ENCODE results near the gene GCM1.

Gene GCM1

DNA sequence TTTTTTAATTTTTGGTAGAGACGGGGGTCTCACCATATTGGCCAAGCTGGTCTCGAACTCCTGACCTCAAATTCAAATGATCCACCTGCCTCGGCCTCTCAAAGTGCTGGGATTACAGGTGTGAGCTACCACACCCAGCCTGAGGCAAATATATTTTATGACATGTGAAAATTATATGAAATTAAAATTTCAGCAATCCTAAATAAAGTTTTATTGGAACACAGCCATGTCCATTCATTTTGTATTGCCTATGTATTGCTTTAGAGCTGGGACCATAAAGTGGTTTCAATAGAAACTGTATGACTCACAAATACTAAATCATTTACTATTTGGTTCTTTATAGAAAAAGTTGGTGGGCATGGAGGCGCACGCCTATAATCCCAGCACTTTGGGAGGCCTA is 32.0 kb upstream of the GCM1 start:
- TF ChIP-seq, protein P1, sequence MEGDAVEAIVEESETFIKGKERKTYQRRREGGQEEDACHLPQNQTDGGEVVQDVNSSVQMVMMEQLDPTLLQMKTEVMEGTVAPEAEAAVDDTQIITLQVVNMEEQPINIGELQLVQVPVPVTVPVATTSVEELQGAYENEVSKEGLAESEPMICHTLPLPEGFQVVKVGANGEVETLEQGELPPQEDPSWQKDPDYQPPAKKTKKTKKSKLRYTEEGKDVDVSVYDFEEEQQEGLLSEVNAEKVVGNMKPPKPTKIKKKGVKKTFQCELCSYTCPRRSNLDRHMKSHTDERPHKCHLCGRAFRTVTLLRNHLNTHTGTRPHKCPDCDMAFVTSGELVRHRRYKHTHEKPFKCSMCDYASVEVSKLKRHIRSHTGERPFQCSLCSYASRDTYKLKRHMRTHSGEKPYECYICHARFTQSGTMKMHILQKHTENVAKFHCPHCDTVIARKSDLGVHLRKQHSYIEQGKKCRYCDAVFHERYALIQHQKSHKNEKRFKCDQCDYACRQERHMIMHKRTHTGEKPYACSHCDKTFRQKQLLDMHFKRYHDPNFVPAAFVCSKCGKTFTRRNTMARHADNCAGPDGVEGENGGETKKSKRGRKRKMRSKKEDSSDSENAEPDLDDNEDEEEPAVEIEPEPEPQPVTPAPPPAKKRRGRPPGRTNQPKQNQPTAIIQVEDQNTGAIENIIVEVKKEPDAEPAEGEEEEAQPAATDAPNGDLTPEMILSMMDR (IDR thresholded peaks at IDR 0.05; ENCODE audit: insufficient read depth, low read length, poor library complexity, severe bottlenecking) = no peak
- DNase-seq (ENCODE audit: extremely low read depth, insufficient read length) = no peak
- H3K27me3 ChIP-seq (replicated peaks; ENCODE audit: control insufficient read depth, insufficient read depth, low read length) = peaks cover 3% of the 10 kb centered on the region; the same call in 1 of the 2 replicates
- H3K4me3 ChIP-seq (replicated peaks; ENCODE audit: low read depth, low read length) = no peak overlapping the region
- no peaks in the 10 kb centered on the region for H3K36me3 ChIP-seq (ENCODE audit: control insufficient read depth, insufficient read depth, low read length)

DNA sequence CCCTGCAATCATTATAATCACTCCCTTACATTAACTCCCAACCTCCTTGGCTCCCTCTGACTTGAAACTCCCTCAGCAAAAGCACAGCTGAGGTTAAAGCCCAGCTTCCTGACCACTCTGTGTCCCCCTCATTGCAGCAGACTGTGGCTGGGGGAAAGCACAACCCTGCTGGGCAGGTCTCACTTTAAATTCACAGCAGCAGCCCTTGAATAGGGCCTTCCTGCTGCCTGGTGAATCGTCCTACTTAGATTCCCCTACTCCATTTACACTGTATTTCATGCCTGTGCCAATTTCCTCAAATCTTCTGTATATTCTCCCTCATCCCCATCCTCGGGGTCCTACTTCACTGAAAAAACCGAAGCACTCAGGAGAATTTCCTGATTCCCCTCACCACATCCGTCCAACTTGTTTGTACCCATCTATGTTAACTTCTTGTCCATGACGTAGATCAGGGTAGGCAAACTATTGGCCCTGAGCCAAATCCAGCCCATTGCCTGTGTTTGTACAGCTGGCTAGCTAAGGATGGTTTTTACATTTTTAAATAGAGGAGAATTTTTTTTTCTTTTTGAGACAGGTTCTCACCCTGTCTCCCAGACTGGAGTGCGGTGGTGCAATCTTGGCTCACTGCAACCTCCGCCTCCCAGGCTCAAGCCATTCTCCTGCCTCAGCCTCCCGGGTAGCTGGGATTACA is 31.5 kb upstream of the GCM1 start:
- no peak for DNase-seq (ENCODE audit: extremely low read depth, insufficient read length)
- H3K36me3 ChIP-seq (ENCODE audit: control insufficient read depth, insufficient read depth, low read length) = no peaks in the 10 kb centered on the region
- H3K27me3 ChIP-seq (replicated peaks; ENCODE audit: control insufficient read depth, insufficient read depth, low read length) = peaks cover 3% of the 10 kb centered on the region; the same call in 1 of the 2 replicates
- no peak overlapping the region for H3K4me3 ChIP-seq (replicated peaks; ENCODE audit: low read depth, low read length)
- TF ChIP-seq, protein P1 (IDR thresholded peaks at IDR 0.05; ENCODE audit: insufficient read depth, low read length, poor library complexity, severe bottlenecking) = no peak

DNA sequence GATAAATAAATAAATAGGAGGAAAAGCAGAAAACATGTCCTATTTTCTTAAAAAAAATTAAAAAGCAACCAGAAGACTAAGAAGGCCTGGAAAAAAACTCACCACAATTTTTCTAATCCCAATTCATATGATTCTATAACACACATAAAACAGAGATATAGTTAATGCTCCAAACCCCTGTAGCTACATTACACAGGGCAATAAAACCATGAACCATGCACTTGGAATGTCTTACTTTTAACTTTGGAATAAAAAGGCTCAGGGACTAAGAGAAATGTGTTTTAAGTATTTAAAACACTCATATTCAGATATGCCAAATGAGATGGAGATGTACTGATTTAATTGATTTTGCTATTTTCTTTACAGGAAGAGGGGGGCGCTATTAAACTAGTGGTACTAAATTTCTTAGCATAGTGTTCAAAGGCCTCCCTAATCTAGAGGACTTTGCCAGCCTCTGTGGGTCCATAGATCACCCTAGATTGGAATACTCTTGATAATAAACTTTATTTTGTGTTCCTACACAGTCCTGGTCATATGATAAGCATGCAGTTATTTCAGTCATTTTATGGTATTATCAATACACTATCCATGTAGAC is 30.3 kb upstream of the GCM1 start:
- TF ChIP-seq, protein P1 (IDR thresholded peaks at IDR 0.05; ENCODE audit: insufficient read depth, low read length, poor library complexity, severe bottlenecking) = no peak
- DNase-seq (ENCODE audit: extremely low read depth, insufficient read length) = no peak
- Histone ChIP-seq H3K4me3 (replicated peaks; ENCODE audit: low read depth, low read length) (no peak overlapping the region), H3K27me3 (replicated peaks; ENCODE audit: control insufficient read depth, insufficient read depth, low read length) (peaks cover 2% of the 10 kb centered on the region), H3K36me3 (ENCODE audit: control insufficient read depth, insufficient read depth, low read length) (no peaks in the 10 kb centered on the region)

DNA sequence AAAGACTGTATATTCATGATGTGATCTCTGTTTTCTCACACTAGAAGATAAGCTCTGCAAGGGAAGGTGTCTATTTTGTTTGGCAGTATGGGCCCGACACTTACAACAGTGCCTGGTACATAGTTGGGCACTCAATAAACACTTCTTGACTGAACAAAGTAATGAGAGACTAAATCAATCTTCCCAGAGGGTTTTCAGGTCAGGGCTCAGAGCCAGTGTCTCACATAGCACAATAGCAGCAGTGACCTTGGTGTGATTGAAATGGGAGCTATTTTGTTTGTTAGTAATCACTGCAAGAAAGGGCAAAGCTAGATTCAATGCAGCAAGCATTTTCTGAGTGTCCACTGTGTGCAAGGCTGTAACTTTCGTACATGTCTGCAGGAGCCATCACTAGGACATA is 26.4 kb upstream of the GCM1 start:
- Histone ChIP-seq H3K27me3 (replicated peaks; ENCODE audit: control insufficient read depth, insufficient read depth, low read length) (peaks cover 2% of the 10 kb centered on the region), H3K36me3 (ENCODE audit: control insufficient read depth, insufficient read depth, low read length) (no peaks in the 10 kb centered on the region), H3K4me3 (replicated peaks; ENCODE audit: low read depth, low read length) (no peak overlapping the region)
- TF ChIP-seq, protein P1 (IDR thresholded peaks at IDR 0.05; ENCODE audit: insufficient read depth, low read length, poor library complexity, severe bottlenecking) = no peak
- no peak for DNase-seq (ENCODE audit: extremely low read depth, insufficient read length)

DNA sequence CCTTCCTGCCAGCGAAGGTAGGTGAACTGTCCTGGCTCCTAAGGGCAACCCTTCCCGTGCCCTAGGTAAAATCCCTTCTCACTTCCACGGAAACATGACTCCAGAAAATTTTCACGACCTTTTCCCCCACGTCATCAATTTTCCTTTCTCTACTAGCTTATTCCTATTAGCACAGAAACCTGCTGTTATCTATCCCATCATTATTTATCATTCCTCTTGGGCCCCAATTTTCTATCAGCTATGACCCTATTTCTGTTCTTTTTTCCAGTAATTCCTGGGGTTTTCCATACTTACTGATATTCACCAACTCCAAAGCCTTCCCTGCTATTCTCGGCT is 23.8 kb upstream of the GCM1 start:
- Histone ChIP-seq H3K36me3 (ENCODE audit: control insufficient read depth, insufficient read depth, low read length) (no peaks in the 10 kb centered on the region), H3K4me3 (replicated peaks; ENCODE audit: low read depth, low read length) (no peak overlapping the region), H3K27me3 (replicated peaks; ENCODE audit: control insufficient read depth, insufficient read depth, low read length) (peaks cover 2% of the 10 kb centered on the region)
- no peak for DNase-seq (ENCODE audit: extremely low read depth, insufficient read length)
- TF ChIP-seq, protein P1 (IDR thresholded peaks at IDR 0.05; ENCODE audit: insufficient read depth, low read length, poor library complexity, severe bottlenecking) = no peak

Measured in GM06990 (cell line).